Measurements from ENCODE around the gene PRRT4. TPM values are rescaled to one million over a fixed set of nuclear protein-coding genes. Genes with fewer than 3 reads are reported as not detected.

PRRT4 gene
- 1.3 TPM for total RNA-seq

DNA sequence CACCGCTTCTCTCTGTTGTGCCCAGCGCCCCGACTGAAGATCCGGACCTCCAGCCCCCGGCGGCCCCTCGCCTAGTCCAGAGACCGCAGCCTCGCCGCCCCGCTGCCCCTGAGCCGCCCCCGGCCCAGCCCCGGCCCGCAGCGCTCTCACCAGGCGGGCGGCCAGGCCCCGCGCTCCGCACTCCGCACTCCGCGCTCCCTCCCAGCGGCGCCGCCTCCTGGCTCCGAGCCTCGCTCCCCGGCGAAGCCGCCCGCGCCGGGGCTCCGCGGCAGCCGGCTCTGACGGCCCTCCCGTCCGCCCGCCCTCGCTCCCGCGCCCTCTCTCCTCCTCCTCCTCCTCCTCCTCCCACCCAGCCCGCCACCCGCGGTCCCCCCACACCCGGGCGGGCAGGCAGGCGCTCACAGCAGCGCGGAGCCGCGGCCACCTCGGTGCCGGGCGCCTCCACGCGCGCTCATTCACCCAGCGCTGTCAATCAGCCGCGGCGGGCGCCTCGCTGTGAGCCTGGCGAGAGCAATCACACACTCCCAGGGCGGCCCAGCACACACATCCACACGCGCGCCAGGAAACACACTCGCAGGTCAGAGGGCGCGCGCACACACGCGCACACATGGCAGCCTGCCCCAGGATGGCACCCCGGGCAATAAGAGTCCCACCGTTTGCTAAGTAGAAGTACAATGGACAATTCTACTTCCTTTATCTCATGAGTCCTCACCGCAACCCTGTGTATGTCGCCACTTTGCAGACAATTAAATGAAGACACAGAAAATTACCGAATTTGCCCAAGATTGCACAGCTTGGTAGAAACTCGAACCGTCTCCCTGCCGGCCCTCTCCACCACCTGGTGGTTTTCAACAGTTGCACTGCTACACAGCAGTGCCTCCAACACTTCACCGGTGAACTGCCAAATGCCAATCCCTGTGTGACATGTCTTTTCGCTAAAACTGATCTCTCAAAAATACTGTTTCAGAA lies at the start of gene PRRT4:
Gene PRRT4 (minus strand): TSS at position 280 of the 969 bp plus-strand sequence.
- ATAC-seq: peak; percentile 65

DNA sequence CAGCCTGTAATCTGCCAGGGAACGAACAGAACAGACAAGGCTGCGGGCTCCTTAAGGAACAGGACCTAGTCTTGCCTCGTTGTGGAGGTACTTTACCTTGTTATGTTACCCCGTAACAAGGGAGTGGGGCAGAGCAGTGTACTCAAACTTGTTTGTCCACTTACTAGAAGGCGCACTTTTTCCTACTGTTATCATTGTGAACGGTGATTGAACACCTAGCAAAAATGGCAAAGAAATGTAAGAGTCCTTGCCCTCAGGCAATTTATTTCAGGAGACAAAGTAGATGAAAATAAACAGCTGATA lies 48.9 kb upstream of the PRRT4 start:
- peak; percentile 34 for ATAC-seq

DNA sequence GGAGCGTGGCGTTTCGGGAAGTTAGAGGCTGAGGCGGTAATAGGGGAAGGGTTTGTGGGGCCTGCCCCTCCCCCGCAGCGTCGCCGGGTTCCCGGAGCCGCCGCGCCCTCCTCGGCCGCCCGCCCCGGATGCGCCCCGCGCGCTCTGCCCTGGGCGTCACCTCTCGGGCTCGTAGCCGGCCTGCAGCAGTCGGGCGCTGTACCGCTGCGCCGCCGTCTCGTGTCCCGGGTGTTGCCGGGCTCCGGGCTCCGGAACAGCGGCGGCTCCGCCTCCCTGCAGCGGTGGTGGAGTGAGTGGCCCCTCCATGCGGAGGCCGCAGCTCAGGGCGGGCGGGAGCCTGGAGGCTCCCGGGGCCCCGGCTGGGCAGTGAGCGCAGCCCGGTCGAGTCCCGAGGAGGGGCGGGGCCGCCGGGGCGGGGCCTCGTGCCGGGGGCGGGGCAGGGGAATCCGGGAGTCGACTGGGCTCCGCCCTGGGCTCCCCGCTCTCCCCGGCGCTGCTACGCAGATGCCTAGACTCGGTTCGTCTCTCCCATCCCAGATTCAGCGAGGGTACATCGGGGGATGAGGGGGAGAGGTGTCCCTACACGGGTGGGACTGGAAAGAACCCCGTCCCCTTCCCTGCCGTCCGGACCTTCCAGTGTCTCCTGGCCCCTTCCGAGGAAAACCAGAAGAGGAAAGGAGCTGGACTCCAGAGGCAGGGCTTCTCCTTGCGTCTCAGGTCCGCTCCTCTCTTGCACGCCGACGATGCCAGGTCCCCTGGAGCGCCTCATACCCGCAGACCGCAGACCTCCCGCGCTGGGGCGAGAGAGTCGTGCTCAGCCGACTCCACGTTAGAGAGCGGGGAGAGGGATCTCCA lies 48.3 kb upstream of the PRRT4 start, which contains the start of gene IMPDH1:
Gene IMPDH1 (minus strand): TSS at position 387 of the 855 bp plus-strand sequence. CDS start 81 bp downstream, at position 306.
- peak; percentile 89 for ATAC-seq

DNA sequence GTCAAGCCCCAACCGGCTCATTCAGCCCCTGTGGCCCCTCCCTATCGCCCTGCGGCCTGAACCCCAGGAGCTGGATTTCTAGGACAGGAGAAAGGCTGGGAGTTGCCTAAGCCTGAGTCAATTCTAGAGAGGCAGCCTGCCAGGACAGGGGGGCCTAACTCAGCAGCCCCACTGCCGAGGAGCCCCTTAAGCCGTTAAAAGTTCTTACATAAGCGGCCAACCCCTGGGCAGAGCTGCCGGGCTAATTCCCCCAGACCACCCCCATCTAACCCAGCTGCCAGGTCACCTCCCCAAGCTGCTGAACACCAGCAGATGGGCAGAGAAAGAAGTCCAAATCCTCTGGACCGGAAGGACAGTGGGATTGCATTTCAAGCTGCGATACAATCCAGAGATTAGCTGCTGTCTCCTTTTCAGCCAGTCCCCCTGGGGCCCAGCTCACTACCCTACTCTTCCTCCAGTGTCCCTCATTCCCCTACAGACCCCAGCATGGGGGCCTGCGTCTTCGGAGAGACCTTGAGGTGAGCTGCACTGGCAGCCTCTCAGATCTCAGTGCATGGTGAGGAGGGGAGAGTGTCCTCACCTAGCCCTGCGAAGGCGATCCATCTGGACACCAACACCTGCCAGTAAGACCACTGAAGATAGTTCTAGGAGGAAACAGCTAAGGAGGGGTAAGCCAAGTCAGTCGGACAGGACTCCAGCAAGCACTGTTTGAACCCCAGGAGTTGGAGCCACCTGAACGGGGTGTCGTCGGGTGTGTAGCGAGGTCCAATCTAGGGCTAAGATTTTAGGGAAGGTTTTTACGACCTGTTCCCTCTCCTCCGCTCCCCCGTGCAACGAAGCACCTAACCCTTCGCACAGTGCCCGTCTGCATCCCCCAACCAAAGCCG lies 47.5 kb upstream of the PRRT4 start:
- ATAC-seq: peak; percentile 38

DNA sequence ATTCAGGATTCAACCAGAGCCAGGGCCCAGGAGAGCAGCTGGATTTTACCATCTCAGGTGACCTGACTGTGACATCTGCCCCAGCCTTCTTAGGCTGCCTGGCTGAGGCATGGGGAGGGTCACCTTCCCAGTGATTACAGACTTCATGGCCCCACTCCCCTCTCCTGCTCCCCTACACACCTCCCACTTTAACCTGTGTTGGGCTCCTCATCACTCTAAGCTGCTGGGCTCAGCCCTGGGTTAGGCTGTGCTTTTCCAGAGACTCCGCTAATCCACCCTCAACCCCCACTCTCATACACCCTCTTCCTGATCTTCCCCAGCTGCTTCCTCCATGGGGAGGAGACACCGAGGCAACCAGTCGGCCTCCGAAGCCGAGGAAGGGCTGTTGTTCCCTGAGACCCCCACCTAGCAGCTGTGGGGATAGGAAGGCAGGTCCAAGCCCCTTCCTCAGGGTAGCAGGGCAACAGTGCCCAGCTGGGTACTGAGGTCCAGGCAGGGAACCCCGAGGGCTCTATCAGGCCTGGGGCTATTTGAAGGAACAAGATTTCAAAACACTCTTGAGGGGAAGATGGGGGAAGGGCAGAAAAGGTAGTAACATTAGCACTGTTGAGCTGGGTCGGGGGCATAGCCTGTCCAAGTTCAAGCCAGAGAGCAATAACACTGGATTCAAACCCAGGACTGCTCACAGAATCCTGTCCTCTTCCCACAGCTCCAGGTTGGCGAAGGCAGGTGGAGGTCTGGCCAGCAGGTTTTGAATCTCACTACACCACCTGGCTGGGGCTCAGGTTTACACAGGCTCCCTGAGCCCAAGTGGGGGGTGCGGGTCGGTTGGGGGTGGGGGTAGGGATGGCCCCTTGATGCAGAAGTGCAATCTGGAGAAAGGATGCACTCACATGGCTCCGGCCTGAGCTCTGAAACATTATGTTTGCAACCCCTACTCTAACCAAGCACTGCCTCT lies 46.5 kb upstream of the PRRT4 start:
- ATAC-seq: no peak

DNA sequence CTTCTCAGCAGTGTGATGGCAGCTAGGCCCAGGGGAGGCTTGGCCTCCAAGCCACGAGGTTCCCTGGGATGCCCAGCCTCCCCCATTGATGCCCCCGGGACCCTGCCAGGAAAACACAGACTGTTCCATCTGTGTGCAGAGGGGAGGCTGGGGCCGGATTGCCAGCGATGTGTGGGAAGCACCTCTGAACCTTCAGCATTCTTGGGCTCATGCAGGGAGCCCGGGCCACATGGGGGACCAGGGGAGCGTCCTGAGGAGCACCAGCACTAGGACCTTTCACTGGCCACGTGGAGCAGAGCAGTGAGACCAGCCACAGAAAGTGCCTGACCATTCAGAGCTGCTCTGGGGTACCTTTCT lies 45.7 kb upstream of the PRRT4 start:
- ATAC-seq: no peak

DNA sequence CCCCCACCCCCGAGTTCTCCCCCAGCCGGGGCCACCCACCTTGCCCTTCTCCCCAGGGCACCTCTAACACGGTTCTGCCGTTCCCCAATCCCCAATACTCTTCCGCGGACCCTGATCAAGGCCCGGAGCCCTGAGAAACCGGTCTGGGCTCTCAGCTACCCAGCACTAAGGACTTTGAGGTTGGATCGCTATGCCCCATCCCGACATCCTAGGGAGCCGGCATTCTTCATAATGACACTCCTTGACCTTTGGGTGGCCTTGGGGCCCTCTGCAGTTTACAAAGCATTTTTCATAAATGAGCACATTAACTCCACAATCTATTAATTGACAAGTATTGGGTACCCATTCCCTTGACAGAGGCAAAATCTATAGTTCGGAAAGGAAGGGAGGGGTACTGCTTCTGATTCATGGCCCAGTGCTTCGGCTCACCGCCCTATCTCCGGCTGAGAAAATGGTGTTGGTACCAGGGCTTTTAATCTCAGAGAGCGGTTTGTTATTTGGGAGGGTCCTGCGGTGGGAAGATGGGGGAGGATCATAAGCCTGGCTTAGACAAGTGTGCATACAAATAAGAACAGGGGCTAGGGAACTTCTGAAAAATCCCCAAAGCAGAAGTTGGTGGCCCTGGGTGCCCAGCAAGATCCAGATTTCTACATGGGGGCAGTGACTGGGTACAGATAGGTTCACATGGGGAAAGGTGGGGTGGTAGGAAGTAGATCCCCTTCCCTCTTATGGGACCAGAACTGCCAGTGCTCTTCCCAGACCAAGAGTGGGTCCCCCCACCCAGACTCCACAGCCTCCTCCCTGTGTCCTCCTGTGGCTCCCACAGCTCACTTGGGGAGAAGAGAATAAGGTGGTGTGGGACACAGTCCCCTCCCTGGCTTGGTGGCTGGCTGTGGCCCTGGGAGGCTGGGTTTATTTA lies 45.1 kb upstream of the PRRT4 start:
- no peak for ATAC-seq

DNA sequence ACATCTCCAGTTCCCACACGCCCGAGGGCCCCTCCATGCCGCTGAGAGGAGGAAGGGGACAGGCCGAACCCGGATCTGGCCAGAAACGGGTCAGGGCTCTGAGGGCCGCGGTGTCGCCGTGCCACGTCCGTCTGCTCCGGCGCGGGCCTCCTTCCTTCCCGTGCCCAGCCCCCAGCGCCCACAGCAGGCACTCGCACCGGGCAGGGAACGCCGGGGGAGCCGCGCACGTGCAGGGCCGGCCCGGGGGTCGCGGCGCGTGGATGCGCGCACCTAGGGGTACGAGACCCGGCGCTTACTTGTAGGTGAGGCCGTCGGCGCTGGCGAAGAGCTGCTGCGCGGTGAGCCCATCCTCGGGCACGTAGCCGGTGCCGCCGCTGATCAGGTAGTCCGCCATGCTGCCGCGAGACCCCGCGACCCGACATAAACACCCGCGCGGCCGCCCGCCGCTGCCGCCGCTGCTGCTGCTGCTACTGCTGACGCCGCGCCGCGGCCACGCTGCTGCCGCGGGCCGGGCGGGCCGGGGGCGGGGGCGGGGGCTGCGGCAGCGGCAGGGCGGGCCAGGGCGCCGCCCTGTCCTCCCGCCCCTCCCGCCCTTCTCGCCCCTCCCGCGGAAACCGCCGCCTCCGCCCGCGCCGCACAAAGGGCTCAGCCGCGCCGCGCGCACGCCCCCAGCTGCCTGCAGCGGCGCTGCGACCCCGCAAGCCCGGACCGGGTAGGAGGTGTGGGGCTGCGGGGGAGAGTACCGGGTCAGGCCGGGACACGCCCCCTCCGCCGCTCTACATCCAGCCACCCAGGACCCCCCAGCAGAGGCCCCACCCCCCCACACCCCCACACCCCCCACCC lies 44.2 kb upstream of the PRRT4 start:
- no peak for ATAC-seq

DNA sequence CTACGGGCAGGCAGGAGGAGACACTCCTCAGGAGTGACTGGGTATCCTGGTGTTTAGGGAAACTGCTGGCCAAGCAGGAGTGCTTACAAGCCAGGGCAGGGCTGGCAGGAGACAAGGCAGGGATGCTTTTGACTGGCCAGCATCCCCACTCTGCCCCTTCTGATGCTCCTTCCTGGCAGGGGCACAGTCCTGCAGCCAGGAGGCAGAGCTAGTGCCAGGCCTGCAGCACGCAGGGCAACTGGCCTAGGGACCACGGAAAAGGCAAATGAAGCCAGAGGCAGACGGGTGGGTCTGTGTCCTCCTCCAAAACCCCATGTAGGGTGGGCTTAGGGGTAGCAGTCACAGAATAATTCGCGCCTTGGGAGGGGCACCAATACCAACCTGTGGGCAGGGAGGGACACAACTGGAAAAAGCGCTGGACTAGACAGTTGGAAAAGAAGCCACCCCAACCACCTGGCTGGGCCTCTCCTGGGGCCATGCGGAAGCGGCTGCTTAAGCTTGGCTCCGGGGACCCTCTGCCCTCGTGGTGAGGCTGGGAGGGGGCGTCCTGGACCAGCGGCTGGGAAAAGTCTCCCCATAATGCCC lies 43.5 kb upstream of the PRRT4 start:
- peak; percentile 39 for ATAC-seq

DNA sequence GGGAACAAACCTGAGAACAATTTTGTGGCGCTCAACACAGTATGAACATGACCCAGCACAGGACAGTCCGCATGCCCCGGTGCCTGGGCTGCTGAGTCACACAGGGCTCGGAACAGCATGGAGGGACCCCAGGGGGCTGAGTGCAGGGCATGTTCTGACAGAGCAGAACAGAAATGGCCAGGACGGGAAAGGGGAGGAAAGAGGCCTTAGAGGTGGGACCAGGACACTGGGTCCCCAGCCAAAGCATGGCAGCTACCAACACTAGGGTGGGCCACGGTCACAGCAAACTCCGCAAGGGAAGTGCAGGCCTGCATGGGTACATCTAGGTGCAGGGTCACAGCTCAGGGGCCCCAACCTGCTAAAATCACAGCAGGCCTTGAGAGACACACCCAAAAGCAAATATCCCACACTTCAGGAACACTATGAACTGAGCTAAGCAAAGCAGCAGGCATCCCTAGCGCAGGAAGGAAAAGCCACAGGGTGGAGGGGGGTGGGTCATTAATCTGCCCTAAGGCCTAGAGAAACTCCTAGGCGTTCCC lies 42.7 kb upstream of the PRRT4 start:
- ATAC-seq: no peak

DNA sequence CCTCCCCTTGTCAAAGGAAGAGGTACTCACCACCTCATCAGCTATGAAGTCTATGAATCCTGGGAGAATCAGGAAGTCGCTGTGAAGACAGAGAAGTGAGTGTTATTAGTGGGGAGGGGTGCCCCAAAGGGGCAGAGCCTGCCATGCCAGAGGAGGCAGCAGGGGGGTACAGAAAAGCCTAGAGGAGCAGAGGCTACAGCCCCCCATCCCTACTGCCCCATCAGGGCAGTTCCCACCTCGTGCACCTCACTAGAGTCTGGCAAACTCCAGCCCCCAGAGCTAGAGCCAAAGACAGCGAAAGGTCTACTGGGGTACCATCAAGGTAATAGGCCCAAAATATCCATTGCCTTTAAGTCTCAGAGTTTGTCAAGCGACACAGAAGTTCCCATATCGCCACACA lies 42.2 kb upstream of the PRRT4 start:
- ATAC-seq: no peak

DNA sequence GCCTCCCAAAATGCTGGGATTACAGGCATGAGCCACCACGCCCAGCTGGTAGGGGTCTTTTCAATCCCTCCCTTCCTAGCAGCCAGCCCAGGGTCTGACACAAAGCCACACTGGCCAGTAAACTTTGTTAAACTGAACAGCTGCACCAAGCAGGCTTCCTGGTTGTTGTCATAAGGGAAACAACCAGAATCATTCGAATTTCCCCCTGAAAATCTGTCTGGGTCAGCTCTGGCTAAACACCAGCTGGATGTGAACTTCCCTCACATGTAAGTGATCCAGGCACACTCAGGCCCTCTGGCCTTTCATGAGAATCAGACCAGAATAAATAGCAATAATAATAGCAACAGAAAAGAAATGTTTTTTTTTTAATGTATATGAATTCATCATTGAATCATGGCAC lies 40.9 kb upstream of the PRRT4 start:
- no peak for ATAC-seq

DNA sequence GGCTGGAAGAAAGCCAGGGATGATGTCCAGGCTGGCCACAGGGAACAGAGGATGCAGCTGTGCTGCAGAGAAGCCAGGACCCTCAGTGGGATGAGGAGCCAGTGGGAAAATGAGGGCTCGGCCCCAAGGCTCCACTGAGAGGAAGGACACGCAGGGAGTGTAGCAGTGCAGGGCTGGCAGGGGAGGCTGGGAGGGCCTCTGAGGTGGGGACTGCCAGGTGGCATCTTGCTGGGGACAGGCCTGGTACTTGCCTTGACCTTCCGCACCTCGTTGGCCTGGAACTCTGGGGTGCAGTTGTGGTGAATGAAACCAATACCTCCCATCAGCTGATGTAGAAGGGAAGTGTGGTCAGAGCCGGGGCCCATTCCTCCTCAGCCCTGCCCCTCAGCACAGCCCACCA lies 39.1 kb upstream of the PRRT4 start:
- no peak for ATAC-seq

DNA sequence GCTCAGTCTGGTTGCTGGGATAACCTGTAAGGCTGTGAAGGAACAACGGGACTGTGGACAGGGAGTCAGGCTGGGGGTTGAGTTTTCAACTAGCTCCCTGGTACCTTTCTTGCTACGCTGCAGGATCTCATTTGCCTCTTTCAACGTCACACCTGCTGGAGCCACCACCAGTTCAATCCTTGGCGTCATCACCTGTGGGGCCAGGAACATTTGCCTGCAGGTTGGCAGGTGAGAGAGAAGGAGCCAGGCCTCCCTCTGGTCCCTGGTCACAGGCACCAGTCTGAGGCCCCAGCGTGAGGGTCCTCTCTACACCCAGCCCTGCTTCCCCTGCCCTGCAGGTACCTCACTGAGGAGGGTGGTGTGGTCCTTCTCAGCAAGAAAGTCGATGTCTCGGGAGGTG lies 38.5 kb upstream of the PRRT4 start:
- no peak for ATAC-seq

DNA sequence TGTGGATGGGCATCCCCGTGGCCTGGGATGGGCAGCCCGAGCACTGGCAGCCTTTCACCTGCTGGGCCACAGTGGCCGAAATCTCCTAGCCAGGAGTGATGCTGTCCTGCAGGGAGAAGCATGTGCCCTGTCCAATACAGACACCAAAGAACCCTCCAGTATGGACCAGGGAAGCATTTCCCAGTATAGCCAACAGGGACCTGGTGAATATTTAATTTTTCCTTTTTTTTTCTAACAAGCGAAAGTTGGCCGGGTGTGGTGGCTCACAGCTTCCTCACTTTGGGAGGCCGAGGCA lies 37.3 kb upstream of the PRRT4 start:
- ATAC-seq: no peak

DNA sequence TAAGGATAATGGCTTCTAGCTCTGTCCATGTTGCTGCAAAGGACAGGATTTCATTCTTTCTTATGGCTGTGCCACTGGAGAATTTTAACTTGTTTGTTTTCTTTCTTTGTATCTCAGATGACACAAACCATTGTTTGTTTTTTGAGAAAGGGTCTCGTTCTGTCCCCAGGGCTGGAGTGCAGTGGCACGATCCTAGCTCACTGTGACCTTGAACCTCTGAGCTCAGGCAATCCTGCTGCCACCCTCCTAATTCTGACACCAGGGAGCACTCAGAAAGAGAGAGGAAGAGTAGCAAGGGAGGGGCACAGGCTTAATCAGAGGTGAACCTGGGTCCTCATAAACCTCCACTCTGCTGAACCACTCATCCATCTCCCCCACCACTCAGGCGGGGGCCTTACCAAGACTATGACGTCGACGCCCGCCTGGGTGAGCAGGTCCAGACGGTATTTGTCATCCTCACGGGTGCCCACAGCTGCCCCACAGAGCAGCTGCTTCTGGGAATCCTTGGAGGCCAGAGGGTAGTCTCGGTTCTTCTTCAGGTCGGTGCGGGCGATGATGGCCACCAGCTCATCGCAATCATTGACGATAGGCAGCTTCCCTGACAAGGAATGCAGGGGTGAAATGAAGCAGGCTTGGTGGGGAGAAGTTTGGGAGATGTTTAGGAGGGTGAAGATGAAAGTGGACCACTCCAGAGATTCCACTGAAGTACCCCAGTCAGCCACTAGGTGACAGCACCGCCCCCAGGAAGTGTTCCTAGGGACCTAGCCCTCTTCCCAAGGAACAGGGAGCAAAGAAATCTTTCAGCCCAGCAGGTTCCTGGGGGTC lies 36.7 kb upstream of the PRRT4 start:
- peak; percentile 62 for ATAC-seq

DNA sequence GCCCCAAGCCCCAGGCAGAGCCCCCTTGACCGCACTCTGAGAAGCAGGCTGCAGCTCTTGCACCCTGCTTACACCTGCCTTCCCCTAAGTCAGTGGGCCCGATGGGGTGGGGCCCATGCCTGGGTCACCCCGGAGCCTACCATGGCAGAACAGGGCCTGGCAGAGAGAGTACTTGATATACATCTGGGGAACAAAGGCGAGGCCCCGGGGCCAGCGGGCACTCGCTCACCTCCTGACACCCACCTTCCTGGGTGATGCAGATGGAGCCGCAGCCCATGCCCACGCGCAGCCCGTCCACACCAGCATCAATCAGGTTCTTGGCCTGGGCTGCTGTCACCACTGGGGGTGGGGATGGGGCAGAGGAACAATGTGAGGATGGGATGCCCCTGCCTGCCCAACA lies 34.9 kb upstream of the PRRT4 start:
- no peak for ATAC-seq

DNA sequence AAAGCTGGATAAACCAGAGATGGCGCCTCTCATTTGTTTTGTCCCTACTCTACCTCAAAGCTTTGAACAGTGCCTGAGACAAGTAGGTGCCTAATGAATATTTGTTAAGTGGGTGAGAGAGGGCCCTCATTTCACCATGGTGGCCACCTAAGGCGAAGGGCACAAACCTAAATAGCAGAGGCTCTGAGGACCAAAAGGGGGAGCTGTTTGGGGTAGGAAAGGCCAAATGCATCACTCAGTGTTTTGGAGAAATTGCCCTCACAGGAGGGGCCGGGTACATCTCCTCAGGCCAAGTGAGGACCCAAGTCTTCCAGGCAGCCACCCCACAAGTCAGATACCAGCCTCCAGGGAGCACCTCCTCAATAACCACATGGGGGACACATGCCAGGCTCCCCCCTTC lies 34.3 kb upstream of the PRRT4 start:
- ATAC-seq: no peak

Measured in esophagus mucosa (tissue), 1 donor.